Measurements from ENCODE around the gene TRIL.

TRIL gene

DNA sequence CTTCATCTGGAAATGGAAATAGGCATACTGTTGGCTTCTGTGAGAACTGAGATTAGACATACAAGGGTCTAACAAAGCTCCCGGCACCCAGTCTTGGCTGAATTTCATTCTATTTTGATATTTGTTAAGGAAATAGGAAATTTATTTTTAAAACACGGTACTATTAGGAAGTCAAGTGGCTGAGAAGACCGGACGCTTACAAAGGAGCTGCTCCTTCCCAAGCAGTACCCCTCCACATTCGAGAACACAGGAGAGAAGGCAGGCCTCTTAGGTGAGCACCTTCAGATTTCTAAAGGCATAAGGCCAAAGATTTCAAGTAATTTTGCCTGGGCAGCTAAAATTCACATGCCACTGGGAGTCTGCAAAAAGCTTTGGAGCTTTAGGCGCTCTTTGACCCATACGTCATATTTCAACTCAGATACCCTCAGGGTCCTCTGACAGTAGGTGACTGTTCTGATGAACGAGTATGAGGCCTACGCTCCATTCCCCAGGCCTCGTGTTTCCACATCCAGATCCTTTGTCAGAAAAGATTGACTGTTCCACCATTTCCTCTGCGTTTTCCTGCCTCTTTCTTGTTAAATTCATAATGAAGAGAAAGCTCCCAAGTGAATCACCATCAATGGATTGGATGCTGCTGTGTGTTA is 17.3 kb downstream of the TRIL start:
- no peak for DNase-seq

DNA sequence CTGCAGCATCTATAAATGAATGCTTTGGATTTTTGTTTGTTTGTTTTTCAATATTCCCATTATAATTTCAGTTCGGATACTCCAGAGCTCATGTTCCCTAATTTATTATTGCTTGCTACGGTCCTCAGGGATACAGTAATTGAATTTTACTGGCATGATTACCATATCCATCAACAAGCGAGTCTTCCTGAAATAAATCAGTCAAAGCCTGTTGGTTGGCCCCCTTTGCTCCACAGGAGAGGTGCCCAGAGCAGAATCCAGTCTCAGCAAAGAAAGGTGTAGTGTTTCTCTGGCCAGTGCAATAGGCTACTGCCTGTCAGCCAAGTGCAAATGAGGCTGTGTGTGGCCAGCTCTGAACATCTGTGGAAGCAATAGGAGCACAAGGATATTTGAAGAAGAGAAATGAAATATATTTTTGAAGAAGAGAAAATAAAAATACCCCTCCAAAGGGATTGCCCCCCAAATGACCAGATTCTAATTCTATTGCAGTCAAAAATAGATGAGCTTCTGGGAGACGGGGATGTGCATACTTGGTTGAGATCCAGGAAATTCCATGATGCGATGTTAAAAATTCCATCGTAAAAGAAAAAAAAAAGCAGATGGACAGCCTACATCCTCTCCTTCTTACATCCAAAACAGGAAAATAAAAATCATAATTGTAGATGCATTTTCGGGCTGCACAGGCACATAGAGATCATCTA is 18.1 kb downstream of the TRIL start:
- DNase-seq, result peak in 1 of 2 experiments; percentile 23

DNA sequence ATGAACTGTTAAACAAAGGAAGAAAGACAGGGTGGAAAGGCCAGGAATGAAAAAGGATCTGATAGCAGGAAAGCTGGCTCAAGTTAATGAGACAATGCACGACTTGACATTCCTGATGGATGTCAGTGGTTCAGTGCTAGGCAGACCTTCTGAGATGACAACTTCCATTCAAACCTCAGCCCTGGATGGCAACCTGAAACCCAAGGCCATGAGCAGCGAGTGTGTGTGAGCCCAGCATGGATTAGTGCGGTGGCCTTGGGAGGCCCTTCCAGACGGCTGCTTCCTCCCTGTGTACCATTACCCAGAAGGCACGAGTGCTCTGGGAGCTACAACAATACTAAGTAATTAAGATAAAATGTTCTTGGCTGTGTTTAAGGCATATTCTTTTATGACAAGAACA is 18.8 kb downstream of the TRIL start:
- no peak for DNase-seq

DNA sequence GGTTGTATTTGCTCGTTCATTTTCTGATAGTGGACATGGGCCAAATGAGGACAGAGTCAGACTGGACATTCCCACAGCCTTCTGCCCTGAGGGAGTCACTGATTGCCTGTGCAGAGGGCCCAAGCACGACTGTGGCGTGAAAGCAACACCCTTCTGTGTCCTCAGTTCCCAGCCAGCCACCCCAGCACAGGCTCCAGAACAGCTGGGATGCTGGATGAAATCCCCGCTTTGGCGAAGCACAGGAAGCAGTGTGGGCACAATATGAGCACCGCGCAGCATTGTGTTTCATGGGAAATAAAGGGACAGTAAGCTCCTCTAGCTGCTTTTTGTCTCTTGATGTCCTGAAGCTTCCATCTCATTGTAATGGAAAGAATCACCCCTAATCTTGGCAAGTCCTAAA is 20.5 kb downstream of the TRIL start:
- no peak for DNase-seq

DNA sequence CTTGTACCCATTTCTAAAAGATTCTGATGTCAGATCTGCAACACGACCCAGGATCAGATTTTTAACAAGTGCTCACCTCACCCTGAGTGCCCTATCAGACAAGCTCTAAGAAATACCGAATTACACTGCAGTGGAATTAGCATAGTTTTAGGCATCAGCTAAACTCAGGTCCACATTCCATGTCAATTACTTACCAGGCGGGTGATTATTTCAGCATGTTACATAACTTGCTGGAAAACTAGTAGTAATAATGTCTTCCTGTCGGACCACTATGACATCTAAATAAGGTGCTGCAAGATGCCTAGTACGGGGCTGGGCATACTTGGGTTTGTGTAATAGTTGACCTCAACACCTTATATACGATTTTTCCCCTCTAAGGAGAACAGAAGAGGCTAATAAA is 21.0 kb downstream of the TRIL start:
- no peak for DNase-seq

DNA sequence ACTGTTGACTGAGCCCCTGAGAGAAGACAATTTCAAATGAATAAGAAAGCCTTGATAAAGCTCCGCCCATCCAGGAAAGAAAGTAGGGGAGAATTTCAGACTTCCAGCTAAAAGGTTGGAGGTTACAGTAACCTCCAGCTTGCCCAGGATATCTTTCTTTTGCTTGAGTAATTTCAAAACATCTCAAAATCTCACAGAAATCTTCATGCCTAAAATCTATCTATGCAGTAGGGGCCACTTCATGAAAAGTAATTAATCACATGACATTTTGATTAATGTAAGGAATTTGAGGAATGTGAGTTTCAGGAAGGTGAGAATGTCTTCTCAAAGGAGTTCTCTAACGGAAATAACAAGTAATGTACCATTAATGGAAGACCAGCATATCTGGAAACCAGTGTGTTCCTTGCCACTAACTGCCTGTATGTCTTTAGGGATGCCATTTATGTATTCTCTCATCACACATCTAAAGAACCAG is 24.2 kb downstream of the TRIL start:
- no peak for DNase-seq

DNA sequence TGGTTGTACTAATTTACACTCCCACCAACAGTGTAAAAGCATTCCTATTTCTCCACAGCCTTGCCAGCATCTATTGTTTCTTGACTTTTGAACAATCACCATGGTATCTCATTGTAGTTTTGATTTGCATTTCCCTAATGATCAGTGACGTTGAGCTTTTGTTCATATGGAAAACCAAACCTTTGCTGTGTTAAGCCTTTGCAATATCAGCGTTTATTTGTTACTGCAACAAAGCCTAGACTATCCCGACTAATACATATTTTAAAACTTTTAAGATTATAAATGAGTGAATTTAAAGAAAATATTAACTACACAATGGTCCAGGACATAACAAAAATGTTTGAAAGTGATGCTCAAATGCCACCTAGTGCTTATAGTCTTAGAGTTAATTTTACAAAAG is 26.6 kb downstream of the TRIL start:
- no peak for DNase-seq

DNA sequence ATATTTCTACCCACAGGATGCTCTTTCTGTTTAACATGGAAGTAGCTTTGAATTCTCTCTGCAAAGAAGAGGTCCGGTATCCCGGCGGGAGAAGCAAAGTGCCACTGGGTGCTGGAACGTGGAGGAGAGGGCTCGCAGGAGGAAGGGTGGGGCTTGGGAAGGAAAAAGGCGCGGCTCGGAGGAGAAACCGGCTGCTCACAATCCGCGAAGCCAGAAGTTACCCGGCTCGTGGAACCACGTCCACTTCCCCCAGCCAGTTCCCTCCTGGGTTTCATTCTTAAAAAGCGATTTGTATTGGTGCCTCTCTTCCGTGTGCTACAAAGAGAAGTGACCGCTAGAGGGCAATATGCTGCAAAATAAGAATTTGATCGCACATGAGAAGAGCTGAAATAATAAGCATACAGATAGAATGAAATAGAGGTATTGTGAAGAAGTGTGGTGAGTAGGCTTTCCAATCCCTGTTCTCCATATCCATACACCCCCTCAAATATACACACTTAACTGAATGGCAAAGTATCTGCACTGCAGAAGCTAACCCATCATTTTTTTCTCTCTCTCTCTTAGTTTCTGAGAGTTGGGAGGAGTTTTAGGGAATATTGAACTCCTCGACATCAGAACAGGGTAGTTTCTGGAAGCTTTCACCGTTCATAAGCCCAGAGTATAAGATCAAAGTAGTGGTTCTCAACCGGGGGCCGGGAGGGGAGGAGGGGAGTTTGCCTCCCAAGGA is 31.1 kb downstream of the TRIL start:
- peak; percentile 94 for DNase-seq

DNA sequence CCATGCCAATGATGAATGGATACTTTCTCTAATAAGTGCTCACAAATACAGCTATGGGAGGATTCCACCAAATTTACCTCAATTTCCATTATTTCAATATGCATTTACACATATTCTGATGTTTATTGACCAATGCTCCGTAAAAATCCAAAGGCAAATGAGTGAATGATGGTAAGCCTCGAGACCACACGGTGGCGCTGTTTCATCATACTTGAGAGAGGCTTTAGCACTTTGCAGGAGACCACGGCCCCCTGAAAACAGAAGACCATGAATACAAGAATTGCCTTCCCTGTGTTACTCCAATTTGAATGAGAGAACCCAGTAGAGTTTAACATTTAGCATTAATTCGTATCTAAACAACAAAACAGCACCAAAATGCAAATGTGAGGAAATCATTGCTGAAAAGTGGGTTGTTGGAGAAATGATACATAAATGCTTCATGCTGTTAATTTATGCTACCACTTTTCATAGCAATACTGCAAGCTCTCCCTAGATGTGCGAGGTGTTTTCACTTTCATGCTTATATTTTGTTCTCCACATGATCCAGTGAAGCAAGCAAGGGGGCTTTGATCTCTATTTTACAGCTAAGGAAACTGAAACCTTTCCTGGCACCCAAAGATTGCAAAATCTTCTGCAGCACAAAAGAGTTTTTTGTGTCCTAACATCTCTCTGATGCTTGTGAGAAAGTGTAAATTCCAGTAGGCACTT is 35.4 kb downstream of the TRIL start:
- DNase-seq, result peak; percentile 88 to 94

DNA sequence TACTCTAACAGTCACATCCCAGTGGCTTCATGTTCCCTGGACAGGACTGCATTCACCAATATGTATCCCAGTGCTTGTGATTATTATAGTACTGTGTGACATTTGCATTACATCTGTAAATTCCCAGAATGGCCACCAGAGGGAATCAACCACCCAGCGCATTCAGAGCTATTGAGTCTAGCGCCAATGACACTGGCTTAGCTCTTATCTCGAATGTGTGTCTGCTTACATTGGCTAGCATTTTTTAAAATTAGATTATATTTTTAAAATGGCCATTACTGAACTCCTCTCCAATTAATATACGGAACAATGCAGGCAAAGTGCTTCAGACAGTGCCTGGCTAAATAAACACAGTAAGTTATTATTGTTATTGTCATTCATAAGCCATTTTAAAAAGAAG is 36.3 kb downstream of the TRIL start:
- DNase-seq, result peak; percentile 79 to 89

DNA sequence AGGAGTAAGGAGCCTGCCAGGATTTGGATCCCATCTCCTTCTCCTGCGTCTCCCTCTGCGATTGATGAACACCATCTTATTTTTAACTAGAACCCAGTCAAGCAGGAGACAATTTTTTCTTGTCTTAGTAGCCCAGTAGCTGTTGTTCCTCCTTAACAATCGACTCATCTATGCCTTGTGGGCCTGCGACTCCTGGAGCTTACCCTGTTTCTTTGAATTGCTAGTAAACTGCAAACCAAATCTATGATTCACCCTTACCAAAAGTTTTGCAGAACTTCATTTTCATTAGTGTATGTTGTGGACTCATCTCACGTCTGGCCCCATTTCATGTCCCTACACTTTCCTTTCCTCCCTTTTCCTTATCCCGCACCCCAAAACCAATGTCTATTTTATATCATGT is 37.7 kb downstream of the TRIL start:
- no peak for DNase-seq

DNA sequence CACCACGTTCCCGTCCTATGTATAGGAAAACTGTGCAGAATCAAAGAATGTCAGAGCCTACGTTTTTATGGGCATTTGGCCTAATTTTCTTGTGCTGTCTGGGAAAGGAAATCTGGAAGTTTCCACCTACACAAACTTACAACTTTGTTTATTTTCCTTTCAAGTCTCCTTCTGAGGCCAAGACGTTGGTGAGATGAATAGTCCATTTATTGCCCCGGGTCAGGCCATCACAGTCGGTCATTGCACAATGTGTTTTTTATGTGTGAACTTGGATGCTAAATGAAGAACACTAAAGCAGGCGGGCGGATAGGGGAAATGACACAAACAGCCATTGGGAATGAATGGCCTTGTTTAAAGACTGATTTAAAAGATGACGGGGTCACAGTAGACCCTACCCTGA is 38.6 kb downstream of the TRIL start:
- DNase-seq, result no peak

DNA sequence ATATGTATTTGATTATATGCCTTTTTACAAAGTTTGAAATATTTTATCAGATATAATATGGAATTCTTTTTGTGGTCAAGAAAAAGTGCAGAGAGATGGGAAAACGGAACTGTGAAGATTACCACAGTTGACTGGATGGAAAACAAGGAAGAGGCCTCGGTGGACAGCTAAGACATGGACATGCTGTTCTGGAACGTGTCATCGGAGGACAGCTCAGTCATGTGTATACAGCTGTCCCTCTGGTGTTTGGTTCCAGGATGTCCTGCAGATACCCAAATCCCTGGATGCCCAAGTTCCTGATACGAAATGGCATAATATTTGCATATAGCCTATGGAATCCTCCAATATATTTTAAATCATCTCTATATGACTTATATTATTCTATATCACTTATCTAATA is 49.4 kb downstream of the TRIL start:
- DNase-seq, result no peak

DNA sequence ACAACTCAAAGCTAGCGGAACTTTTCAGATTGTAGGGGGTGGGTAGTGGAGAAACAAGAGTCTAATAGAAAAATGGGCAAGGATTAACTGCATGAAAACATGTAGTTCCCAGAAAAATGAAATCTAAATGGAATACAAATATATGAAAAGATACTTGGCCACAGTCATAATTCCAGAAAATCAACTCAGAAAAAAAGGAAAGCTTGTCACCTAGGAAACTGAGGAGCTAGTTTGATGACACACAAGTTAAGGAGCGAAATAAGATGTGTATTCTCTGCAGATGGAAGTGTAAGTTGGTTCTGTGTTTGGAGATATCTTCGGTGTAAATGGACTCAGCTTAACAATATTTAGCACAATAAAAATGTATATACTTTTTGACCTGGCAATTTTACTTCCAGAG is 52.7 kb downstream of the TRIL start:
- DNase-seq, result no peak

DNA sequence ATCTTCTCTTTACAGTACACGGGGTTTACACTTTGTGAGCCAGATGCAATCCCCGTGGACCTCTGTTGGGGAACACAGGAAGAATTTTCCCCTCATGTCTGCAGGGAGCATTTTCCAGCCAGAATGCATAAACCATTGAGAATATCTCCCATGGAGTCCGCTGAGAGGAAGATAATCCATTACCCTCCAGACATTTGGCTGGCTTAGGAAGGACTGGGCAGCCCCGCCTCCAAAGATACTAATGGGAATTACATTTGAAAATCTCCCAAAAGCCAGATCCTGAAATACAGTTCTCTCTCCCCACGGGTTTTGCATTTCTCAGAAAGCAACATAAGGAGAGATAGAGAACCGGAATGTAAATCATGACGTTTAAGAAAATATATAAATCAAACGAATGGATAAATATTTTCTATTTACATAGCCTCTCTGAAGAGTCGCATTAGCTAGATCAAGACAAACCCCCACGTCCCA is 53.5 kb downstream of the TRIL start:
- DNase-seq, result peak; percentile 31 to 36

DNA sequence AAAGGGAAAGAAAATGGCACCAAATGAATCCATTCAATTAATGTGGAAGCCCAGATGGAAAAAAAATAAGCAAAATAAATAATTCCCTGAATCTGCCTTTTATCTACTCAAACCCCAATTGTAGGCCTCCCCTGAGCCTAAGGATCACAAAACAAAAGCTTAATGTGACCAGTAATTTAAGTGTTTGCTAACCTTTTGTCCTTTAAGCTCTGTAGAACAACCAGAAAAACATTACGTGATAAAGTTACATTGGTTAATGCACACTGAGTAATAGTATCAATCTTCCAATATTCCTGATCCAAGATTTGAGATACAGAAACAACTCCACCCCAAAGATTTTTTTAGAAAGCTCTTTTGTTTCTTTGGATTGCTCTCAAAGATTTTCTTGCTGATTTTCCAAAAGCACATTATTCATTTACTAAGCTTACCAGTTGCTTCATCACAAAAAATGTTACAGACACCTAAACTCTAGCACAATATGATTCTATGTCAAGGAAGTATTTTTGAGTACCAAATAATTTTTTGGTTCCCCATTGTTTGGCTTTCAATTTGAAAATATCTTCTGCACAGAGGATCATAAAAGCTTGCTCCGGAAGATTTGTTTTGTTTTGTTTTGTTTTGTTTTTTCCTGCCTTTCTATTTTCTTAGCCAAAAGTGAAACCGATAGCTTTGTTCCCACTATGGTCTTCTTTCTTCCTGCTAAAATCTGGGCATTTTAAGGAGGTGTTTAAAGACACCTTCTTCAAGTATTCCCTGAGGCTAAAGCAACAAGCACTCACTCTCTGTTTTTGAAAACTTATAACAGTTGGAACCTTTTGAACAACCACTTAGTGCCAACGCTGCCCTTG is 54.2 kb downstream of the TRIL start:
- no peak for DNase-seq
